Germinal center (tissue), 1 donor: ENCODE measurements around the gene ACOXL.

Source experiments
- DNase-seq: peaks from one replicate; pipeline ENCODE4 v3.0.0; 2012; ENCODE audit warnings: mixed read lengths, low spot score

The ACOXL gene

GRCh38 chr2:111167076-111167862, 434.9 kb downstream of the ACOXL start:
- no peak for DNase-seq

- no peak for DNase-seq
These were observed 435.4 kb downstream of the ACOXL start for GRCh38 chr2:111167863-111168162.
